RWPE2 (cell line): ENCODE measurements around the gene RAB24.
A peak's percentile ranks its signal among the peaks of the same experiment; 100 is the strongest.

Experiments used
- ATAC-seq: fragments of 200-7000 bp; cut with Tn5 transposase; 3 replicates; pipeline ENCODE4 v1.9.1; 2021; ENCODE audit warnings: low read depth
- DNase-seq: peaks from one replicate; pipeline ENCODE4 v3.0.0-alpha.2; 2020; ENCODE audit warnings: low spot score
- H3K27ac ChIP-seq: fragments of 450-650 bp; 2 replicates; pipeline ENCODE4 v1.5.1; 2017; ENCODE audit warnings: mild to moderate bottlenecking; ENCODE audit not compliant: poor library complexity, severe bottlenecking
- H3K27me3 ChIP-seq: fragments of 250-450 bp; sonication (Bioruptor Pico); 2 replicates; pipeline ENCODE4 v1.5.1; 2021; ENCODE audit warnings: mild to moderate bottlenecking, moderate library complexity; ENCODE audit not compliant: insufficient read depth, poor library complexity, severe bottlenecking
- H3K36me3 ChIP-seq: fragments of 250-450 bp; sonication (Bioruptor Pico); 2 replicates; pipeline ENCODE4 v1.5.1; 2020; ENCODE audit warnings: low read depth, mild to moderate bottlenecking, moderate library complexity
- H3K4me1 ChIP-seq: fragments of 250-450 bp; sonication (Bioruptor Pico); 2 replicates; pipeline ENCODE4 v1.5.1; 2021; ENCODE audit warnings: mild to moderate bottlenecking, moderate library complexity; ENCODE audit not compliant: insufficient read depth, poor library complexity, severe bottlenecking
- H3K4me3 ChIP-seq: fragments of 250-450 bp; sonication (Bioruptor Pico); 2 replicates; pipeline ENCODE4 v1.5.1; 2021; ENCODE audit warnings: mild to moderate bottlenecking, moderate library complexity; ENCODE audit not compliant: severe bottlenecking
- H3K9me3 ChIP-seq: fragments of 250-450 bp; sonication (Bioruptor Pico); 2 replicates; pipeline ENCODE4 v1.5.1; 2021; ENCODE audit warnings: mild to moderate bottlenecking, moderate library complexity; ENCODE audit not compliant: severe bottlenecking
- TF ChIP-seq, protein P1 (sequence below): fragments of 450-650 bp; IDR thresholded peaks from one replicate; pipeline ENCODE4 v1.5.1; 2017; ENCODE audit warnings: mild to moderate bottlenecking, moderate library complexity; ENCODE audit not compliant: poor library complexity, severe bottlenecking

The RAB24 gene

GRCh38 chr5:177269976-177270375 is 33.5 kb downstream of the RAB24 start:
- Histone ChIP-seq H3K36me3 (peaks cover 85% of the 10 kb centered on the region), H3K4me3 (no peak overlapping the region), H3K4me1 (peaks cover 15% of the 10 kb centered on the region), H3K27ac (no peak overlapping the region), H3K9me3 (no peaks in the 10 kb centered on the region), H3K27me3 (no peaks in the 10 kb centered on the region)
- DNase-seq: no peak
- TF ChIP-seq, protein P1, sequence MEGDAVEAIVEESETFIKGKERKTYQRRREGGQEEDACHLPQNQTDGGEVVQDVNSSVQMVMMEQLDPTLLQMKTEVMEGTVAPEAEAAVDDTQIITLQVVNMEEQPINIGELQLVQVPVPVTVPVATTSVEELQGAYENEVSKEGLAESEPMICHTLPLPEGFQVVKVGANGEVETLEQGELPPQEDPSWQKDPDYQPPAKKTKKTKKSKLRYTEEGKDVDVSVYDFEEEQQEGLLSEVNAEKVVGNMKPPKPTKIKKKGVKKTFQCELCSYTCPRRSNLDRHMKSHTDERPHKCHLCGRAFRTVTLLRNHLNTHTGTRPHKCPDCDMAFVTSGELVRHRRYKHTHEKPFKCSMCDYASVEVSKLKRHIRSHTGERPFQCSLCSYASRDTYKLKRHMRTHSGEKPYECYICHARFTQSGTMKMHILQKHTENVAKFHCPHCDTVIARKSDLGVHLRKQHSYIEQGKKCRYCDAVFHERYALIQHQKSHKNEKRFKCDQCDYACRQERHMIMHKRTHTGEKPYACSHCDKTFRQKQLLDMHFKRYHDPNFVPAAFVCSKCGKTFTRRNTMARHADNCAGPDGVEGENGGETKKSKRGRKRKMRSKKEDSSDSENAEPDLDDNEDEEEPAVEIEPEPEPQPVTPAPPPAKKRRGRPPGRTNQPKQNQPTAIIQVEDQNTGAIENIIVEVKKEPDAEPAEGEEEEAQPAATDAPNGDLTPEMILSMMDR: no peak
- ATAC-seq: peak; percentile 44; the same call in 1 of the 3 replicates

- H3K4me1 ChIP-seq: peaks cover 15% of the 10 kb centered on the region
- TF ChIP-seq, protein P1: no peak
- H3K27me3 ChIP-seq: no peaks in the 10 kb centered on the region
- peaks cover 83% of the 10 kb centered on the region for H3K36me3 ChIP-seq
- no peak overlapping the region for H3K4me3 ChIP-seq
- ATAC-seq: no peak
- H3K27ac ChIP-seq: no peak overlapping the region
- H3K9me3 ChIP-seq: no peaks in the 10 kb centered on the region
- no peak for DNase-seq
Observed at GRCh38 chr5:177269232-177269895, 34.2 kb downstream of the RAB24 start.

GRCh38 chr5:177265395-177265794 is 38.1 kb downstream of the RAB24 start:
- H3K4me3 ChIP-seq: no peak overlapping the region
- DNase-seq (no peak), ATAC-seq (peak; percentile 17; the same call in 1 of the 3 replicates)
- H3K36me3 ChIP-seq: peaks cover 87% of the 10 kb centered on the region
- H3K4me1 ChIP-seq: peaks cover 14% of the 10 kb centered on the region
- H3K27ac ChIP-seq: no peak overlapping the region
- H3K9me3 ChIP-seq: no peaks in the 10 kb centered on the region
- H3K27me3 ChIP-seq: no peaks in the 10 kb centered on the region
- TF ChIP-seq, protein P1: no peak

- Histone ChIP-seq H3K36me3 (peaks cover 86% of the 10 kb centered on the region), H3K27me3 (no peaks in the 10 kb centered on the region)
- no peak for ATAC-seq
Observed at GRCh38 chr5:177264178-177264577, 39.3 kb downstream of the RAB24 start.

GRCh38 chr5:177261510-177261909 is 42.0 kb downstream of the RAB24 start:
- DNase-seq: no peak
- Histone ChIP-seq H3K27ac (no peak overlapping the region), H3K4me1 (no peaks in the 10 kb centered on the region), H3K4me3 (no peak overlapping the region), H3K9me3 (no peaks in the 10 kb centered on the region), H3K27me3 (no peaks in the 10 kb centered on the region), H3K36me3 (peaks cover 85% of the 10 kb centered on the region)
- ATAC-seq: no peak
- TF ChIP-seq, protein P1: no peak

More at GRCh38 chr5:177264178-177264577, 39.3 kb downstream of the RAB24 start:
- no peak overlapping the region for H3K4me3 ChIP-seq
- TF ChIP-seq, protein P1: no peak
- DNase-seq: no peak
- peaks cover 2% of the 10 kb centered on the region for H3K4me1 ChIP-seq
- no peaks in the 10 kb centered on the region for H3K9me3 ChIP-seq
- H3K27ac ChIP-seq: no peak overlapping the region
